ENCODE results near the gene PCBP1. TPM values are rescaled to one million over a fixed set of nuclear protein-coding genes. Genes with fewer than 3 reads are reported as not detected.
"Not testable (repeated sequence)": the region's sequence is repeated elsewhere in the genome, so short reads cannot be mapped to it uniquely, and the experiment has no call there.

Gene PCBP1
- total RNA-seq, 1 donor from 2014 or later = 308 TPM

DNA sequence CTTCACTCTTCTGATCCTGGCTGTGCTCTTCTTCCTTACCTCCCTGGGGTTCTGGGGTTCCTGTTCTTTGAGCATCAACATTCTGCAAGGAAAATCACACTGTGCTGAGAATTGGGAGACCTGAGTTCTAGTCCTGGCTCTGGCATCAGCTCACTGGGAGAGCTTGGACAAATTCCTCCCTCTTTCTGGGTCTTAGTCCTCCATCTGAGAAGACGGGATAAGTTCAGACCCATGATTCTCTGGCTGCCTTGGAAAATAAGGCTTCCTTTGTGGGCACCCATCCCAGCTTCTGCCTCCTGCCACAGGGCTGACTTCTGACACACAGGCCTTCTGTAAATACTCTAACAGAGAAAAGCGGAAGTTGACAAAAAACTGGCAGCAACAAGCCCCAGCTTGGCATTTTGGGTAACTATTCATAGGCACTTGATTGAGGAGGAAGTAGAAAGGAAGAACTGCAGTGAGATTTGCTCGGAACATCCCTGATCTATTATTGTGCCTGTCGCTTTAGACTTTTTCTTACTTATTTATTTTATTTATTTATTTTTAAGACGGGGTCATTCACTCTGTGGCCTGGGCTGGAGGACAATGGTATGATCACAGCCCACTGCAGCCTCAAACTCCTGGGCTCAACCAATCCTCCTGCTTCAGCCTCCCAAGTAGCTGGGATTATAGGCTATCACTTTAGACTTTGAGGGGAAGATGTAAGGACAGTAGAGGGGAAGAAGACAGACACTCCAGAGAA is 7.9 kb downstream of the PCBP1 start:
- TF ChIP-seq, protein P1, sequence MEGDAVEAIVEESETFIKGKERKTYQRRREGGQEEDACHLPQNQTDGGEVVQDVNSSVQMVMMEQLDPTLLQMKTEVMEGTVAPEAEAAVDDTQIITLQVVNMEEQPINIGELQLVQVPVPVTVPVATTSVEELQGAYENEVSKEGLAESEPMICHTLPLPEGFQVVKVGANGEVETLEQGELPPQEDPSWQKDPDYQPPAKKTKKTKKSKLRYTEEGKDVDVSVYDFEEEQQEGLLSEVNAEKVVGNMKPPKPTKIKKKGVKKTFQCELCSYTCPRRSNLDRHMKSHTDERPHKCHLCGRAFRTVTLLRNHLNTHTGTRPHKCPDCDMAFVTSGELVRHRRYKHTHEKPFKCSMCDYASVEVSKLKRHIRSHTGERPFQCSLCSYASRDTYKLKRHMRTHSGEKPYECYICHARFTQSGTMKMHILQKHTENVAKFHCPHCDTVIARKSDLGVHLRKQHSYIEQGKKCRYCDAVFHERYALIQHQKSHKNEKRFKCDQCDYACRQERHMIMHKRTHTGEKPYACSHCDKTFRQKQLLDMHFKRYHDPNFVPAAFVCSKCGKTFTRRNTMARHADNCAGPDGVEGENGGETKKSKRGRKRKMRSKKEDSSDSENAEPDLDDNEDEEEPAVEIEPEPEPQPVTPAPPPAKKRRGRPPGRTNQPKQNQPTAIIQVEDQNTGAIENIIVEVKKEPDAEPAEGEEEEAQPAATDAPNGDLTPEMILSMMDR (IDR thresholded peaks at IDR 0.05) = no peak
- intact Hi-C loops (cut with DNase I) = no loop called here
- peak; percentile 94 to 95 for ATAC-seq
- Histone ChIP-seq H3K27me3 (ENCODE audit: low read depth) (no peaks in the 10 kb centered on the region), H3K9me3 (no peaks in the 10 kb centered on the region), H3K4me1 (peaks cover 33% of the 10 kb centered on the region), H3K4me3 (peak overlapping the region; percentile 24), H3K27ac (peak overlapping the region; percentile 94), H3K36me3 (peaks cover 6% of the 10 kb centered on the region)
- DNase-seq = peak; percentile 67

DNA sequence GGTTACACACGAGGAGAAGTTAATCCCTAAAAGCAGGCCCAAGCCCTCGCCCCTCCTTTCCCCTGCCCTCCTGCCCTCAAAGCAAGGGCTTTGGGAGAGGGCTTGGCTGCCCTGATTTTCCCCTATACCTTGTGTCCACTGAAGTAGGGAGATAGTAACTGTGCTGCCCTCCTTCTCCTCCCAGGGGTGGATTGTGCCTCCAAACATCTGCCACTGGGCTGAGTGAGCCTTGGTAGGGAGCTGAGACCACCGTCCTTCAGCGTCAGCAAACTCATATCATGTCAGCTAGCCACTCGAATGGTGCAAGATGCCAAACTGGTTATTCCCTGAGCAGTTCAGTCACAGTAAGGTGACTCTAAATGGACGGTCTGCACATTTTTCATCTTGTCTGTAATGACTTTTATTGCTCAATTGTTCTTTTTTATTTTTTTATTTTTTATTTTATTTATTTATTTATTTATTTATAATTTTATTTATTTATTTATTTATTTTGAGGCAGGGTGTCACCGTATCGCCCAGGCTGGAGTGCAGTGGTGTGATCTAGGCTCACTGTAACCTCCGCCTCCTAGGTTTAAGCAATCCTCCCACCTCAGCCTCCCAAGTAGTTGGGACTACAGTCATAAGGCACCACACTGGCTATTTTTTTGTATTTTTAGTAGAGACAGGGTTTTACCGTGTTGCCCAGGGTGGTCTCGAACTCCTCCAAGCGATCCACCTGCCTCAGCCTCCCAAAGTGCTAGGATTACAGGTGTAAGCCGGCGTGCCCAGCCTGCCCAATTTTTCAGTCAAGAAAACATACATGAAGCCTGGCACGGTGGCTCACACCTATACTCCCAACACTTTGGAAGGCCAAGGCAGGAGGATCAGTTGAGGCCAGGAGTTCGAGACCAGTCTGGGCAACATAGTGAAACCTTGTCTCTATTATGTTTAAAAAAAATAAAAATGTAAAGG is 8.7 kb downstream of the PCBP1 start:
- ATAC-seq = no peak
- H3K4me1 ChIP-seq = peaks cover 27% of the 10 kb centered on the region
- H3K4me3 ChIP-seq = peak overlapping the region; percentile 24
- H3K27ac ChIP-seq = peak overlapping the region; percentile 94
- no peaks in the 10 kb centered on the region for H3K36me3 ChIP-seq
- no peaks in the 10 kb centered on the region for H3K9me3 ChIP-seq
- no peak for DNase-seq
- TF ChIP-seq, protein P1 (IDR thresholded peaks at IDR 0.05) = no peak
- no peaks in the 10 kb centered on the region for H3K27me3 ChIP-seq (ENCODE audit: low read depth)
- intact Hi-C loops (cut with DNase I) = no loop called here

DNA sequence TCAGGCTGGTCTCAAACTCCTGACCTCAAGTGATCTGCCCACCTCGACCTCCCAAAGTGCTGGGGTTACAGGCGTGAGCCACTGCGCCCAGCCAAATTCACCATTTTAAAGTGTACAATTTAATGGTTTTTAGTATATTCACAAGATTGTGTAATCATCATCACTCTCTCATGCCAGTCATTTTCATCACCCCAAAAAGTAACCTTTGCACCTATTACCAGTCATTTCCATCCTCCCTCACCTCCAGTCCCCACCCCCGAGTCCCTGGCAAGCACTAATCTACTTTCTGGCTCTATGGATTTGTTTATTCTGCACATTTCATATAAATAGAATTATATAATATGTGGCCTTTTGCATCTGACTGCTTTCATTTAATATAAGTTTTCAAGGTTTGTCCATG is 10.8 kb downstream of the PCBP1 start:
- no peak for DNase-seq

DNA sequence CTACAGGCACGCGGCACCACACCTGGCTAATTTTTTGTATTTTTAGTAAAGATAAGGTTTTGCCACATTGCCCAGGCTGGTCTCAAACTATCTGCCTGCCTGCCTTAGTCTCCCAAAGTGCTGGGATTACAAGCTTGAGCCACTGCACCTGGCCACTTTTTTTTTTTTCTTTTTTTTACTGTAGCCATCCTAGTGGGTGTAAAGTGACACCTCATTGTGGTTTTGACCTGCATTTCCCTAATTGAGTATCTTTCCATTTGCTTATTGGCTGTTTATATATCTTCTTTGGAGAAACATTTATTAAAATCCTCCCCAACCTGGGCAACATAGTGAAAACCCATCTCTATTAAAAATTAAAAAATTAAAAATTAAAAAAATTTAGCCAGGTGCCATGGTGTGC is 12.0 kb downstream of the PCBP1 start:
- TF ChIP-seq, protein P1 (IDR thresholded peaks at IDR 0.05) = no peak
- Histone ChIP-seq H3K4me1 (peaks cover 33% of the 10 kb centered on the region), H3K4me3 (no peak overlapping the region), H3K27ac (no peak overlapping the region), H3K27me3 (ENCODE audit: low read depth) (no peaks in the 10 kb centered on the region), H3K9me3 (no peaks in the 10 kb centered on the region), H3K36me3 (no peaks in the 10 kb centered on the region)
- intact Hi-C loops (cut with DNase I) = no loop called here
- DNase-seq = no peak
- ATAC-seq = no peak

More for the DNA sequence above, 10.8 kb downstream of the PCBP1 start:
- peaks cover 27% of the 10 kb centered on the region for H3K4me1 ChIP-seq
- ATAC-seq = no peak
- H3K9me3 ChIP-seq = no peaks in the 10 kb centered on the region
- H3K27ac ChIP-seq = no peak overlapping the region
- no peaks in the 10 kb centered on the region for H3K36me3 ChIP-seq
- TF ChIP-seq, protein P1 (IDR thresholded peaks at IDR 0.05) = no peak
- H3K4me3 ChIP-seq = no peak overlapping the region
- H3K27me3 ChIP-seq (ENCODE audit: low read depth) = no peaks in the 10 kb centered on the region
- intact Hi-C loops (cut with DNase I) = no loop called here

DNA sequence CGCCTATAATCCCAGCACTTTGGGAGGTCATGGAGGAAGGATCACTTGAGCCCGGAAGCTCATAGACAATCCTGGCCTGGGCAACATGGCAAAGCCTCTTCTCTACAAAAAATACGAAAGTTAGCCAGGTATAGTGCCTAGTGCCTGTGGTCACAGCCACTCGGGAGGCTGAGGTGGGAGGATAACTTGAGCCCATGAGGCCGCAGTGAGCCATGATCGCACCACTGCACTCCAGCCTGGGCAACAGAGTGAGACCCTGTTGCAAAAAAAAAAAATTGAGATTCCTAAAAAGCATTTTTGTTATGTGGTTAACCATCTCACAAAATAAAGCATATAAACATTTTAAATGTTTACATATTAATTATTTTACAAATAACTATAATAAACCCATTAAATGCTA is 13.9 kb downstream of the PCBP1 start:
- H3K27ac ChIP-seq = no peak overlapping the region
- TF ChIP-seq, protein P1 (IDR thresholded peaks at IDR 0.05) = no peak
- no peak overlapping the region for H3K4me3 ChIP-seq
- H3K4me1 ChIP-seq = peaks cover 24% of the 10 kb centered on the region
- intact Hi-C loops (cut with DNase I) = no loop called here
- no peaks in the 10 kb centered on the region for H3K9me3 ChIP-seq
- no peaks in the 10 kb centered on the region for H3K36me3 ChIP-seq
- H3K27me3 ChIP-seq (ENCODE audit: low read depth) = no peaks in the 10 kb centered on the region
- ATAC-seq = no peak
- no peak for DNase-seq

DNA sequence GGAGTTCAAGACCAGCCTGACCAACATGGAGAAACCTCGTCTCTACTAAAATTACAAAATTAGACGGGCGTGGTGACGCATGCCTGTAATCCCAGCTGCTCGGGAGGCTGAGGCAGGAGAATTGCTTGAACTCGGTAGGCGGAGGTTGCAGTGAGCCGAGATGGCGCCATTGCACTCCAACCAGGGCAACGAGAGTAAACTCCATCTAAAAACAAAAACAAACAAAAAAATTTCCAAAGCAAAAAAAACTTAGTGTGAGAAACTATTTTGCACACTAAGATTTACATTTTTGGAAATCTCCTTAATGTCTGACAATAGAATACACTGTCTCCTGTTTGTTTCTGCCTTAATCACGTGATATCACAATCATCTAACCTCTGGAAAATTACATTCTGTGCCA is 14.4 kb downstream of the PCBP1 start:
- peaks cover 21% of the 10 kb centered on the region for H3K4me1 ChIP-seq
- intact Hi-C loops (cut with DNase I); H3K27ac ChIP-seq; H3K9me3 ChIP-seq; H3K27me3 ChIP-seq (ENCODE audit: low read depth); DNase-seq; H3K36me3 ChIP-seq; H3K4me3 ChIP-seq; ATAC-seq: not testable (repeated sequence)

DNA sequence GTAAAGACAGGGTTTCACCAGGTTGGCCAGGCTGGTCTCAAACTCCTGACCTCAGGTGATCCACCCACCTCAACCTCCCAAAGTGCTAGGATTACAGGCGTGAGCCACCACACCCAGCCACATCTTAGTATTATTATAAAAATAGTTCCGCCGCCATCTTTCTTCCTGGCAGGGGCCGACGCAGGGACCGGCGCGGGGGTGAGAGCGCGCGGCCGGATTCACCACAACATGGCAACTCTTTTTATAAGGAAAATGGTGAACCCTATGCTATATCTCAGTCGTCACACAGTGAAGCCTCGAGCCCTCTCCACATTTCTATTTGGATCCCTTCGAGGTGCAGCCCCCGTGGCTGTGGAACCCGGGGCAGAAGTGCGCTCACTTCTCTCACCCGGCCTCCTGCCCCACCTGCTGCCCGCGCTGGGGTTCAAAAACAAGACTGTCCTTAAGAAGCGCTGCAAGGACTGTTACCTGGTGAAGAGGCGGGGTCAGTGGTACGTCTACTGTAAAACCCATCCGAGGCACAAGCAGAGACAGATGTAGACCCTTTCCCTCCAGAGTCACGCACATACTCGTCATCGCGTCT is 15.1 kb downstream of the PCBP1 start:
- H3K27ac ChIP-seq = not testable (repeated sequence)

More for the DNA sequence above, 15.1 kb downstream of the PCBP1 start:
- H3K36me3 ChIP-seq; H3K4me3 ChIP-seq; DNase-seq; intact Hi-C loops (cut with DNase I); H3K9me3 ChIP-seq; ATAC-seq; H3K27me3 ChIP-seq (ENCODE audit: low read depth): not testable (repeated sequence)
- peaks cover 21% of the 10 kb centered on the region for H3K4me1 ChIP-seq
